ENCODE results near the gene H3-3A.

Gene H3-3A

DNA sequence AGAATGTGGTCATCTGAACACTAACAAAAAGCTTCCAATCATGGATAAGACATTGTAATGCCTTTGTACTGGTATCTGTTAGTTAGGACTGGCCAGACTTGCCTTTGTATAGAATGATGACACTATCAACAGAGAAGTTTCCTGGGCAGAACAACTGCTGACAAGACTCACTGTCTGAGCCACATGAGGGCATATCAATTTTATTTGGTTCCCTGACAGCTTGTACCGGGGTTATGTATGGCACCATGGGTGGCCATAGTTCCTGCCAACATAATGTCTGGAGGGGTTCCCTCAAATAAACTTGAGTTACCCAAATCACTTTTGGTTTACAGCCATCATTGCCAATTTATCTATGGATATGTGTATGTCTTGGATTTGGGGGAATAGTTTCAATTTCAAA is 13.6 kb upstream of the H3-3A start:
- no peak for DNase-seq
- in situ Hi-C loops (cut with HindIII; ENCODE audit: low pct_ligation_motif_present, low pct_unique_long_range_greater_than_20kb, low sequenced_read_pairs): no loop called here

DNA sequence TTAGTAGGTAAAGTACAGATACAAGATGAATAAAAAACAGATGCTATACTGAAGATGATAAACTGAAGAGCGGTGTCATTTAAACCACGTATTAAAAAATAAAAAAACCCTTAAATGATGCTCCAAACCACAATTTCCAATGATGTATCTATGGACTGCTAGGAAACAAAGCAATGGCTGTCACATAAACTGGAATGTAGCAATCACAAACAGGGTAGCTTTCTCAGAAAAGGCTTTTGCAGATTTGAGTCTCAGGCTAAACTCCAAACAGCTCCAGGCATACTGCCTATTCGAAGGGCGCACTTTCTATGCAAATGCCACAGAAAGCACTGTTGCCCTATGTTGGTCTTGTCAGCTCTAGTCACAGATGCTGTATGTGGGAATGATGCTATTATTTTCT is 12.4 kb upstream of the H3-3A start:
- in situ Hi-C loops (cut with HindIII; ENCODE audit: low pct_ligation_motif_present, low pct_unique_long_range_greater_than_20kb, low sequenced_read_pairs): no loop called here
- no peak for DNase-seq

DNA sequence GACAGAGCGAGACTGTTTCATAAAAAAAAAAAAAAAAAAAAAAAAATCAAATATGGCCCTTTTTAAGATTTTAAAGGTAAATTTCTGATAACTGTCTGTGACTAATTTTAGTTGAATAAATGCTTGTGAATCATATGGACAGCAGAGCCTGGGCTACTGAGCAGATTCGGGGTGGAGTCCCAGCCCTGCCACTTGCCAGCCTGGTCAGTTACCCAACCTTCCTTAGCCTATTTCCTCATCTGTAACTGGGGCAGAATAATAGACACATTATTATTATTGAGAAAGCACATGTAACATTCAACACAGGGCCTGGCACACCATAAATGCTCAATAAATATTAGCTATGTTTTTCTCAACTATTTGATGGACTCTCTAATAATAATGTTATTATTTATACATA is 11.2 kb upstream of the H3-3A start:
- in situ Hi-C loops (cut with HindIII; ENCODE audit: low pct_ligation_motif_present, low pct_unique_long_range_greater_than_20kb, low sequenced_read_pairs): no loop called here
- no peak for DNase-seq

DNA sequence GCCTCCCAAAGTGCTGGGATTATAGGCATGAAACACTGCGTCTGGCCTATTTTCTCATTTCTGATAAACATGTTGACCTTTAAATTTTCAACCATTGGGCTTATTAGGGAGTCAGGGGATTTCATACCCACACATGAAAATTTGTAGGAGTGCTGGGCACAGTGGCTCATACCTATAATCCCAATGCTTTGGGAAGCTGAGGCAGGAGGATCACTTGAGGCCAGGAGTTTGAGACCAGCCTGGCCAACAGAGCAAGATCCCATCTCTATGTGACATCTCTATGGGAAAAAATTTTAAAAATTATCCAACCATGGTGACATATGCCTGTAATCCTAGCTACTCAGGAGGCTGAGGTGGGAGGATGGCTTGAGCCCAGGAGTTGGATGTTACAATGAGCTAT is 10.5 kb upstream of the H3-3A start:
- in situ Hi-C loops (cut with HindIII; ENCODE audit: low pct_ligation_motif_present, low pct_unique_long_range_greater_than_20kb, low sequenced_read_pairs): no loop called here
- no peak for DNase-seq

DNA sequence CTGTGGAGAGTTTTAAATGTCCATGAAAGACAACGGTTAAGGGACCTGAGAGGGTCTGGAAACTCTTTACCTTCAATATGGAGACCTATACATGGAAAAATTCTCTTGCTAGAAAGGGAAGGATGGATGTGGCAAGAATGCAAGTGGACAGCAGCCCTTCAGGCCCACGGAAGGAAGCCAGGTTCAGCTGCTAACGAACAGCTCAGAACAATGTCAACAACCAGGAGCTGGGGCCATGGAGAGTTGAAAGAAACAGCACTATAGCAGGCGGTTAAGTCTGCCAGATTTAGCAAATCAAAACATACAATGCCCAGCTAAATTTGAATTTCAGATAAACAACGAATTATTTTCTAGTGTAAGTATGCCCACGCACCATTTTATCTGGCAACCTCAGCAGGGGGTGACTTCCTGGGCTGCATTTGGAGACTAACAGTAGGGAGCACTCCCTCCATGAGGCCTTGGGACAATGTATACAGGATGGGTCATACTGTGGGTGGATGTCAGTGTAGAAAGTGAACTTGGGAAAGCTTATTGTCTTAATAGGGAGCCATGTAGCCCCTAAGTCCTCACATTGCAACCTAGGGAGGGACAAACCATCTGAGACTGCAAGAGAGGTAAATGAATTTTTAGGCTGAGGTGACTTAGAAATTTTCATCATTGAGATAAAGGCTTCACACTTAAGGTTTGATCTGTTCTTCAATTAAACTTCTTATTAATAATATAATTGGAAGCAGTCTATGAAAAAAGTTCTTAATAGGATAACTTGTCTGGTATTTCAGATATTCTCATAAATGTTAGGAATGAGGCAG is 7.8 kb upstream of the H3-3A start:
- in situ Hi-C loops (cut with HindIII; ENCODE audit: low pct_ligation_motif_present, low pct_unique_long_range_greater_than_20kb, low sequenced_read_pairs): no loop called here
- DNase-seq: no peak

DNA sequence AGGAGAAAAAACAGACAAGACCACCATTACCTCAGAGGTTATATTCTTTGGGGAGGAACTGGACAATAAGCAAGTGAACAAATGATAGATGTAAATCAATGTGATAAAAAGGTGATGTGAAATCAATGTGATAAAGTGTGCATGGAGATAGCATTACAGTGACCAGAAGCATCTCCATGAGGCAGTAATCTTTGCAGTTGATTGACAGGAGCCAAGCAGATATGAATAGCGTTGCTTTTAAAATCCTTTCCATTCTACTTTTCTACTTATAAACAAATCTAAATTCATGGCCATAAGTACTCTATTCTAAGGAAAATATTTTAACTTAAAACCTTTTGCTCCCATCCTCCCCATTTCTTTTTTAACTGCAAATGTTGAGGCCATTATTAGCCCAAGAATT is 2.8 kb upstream of the H3-3A start:
- DNase-seq: no peak
- in situ Hi-C loops (cut with HindIII; ENCODE audit: low pct_ligation_motif_present, low pct_unique_long_range_greater_than_20kb, low sequenced_read_pairs): no loop called here

DNA sequence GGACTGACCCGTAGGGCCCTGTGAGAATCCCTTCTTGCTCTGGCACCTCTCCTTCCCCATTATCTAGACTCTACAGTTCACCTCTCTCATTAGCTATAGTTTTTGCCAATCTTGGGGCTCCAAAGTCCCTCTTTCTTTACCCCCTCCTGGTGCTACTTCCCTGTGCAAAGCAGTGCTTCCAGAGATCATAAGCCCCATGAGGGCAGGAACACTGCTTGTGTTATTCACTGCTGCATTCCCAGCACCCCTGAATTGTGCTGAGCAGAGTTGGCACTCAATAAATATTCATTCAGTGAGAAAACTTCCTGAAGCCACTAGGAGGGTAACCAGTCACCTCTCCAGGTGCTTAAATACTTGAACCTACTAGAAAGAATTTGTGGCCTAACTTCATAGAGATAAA is 2.1 kb upstream of the H3-3A start:
- in situ Hi-C loops (cut with HindIII; ENCODE audit: low pct_ligation_motif_present, low pct_unique_long_range_greater_than_20kb, low sequenced_read_pairs): no loop called here
- no peak for DNase-seq

DNA sequence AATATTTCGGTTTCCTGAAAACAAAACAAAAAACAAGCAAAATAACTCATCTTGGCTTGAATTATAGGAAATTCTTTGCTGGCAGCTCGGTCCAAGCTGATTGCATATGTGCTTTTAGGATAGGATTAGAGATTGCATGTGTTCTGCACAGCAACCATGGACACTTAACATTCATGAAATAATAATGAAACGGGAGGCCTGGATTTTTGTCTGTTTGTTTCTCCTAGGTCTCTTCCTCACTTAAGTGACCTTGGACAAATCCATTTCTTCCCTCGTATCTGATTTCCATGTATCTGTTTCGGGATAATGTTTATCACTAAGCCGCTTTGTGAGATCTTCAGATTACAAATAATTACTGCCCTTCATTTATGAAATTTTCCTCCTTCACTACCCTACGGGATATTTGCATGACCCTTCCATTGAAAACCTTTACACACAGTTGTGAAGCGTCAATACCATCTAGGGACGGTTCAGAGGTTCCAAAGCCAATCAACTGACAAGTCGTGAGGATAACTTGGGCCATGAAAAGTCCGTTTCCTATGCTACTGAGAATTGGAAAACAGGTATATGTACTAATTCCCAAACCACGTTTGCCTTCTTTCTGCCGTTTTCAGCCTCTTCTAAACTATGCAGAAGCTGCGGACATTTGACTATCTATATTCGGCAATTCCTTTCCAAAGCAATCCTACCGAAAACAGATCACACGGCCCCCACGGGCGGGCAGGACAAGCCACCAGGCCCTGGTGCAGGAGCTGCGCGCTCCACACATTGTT is 1.3 kb upstream of the H3-3A start:
- no peak for DNase-seq
- in situ Hi-C loops (cut with HindIII; ENCODE audit: low pct_ligation_motif_present, low pct_unique_long_range_greater_than_20kb, low sequenced_read_pairs): no loop called here

DNA sequence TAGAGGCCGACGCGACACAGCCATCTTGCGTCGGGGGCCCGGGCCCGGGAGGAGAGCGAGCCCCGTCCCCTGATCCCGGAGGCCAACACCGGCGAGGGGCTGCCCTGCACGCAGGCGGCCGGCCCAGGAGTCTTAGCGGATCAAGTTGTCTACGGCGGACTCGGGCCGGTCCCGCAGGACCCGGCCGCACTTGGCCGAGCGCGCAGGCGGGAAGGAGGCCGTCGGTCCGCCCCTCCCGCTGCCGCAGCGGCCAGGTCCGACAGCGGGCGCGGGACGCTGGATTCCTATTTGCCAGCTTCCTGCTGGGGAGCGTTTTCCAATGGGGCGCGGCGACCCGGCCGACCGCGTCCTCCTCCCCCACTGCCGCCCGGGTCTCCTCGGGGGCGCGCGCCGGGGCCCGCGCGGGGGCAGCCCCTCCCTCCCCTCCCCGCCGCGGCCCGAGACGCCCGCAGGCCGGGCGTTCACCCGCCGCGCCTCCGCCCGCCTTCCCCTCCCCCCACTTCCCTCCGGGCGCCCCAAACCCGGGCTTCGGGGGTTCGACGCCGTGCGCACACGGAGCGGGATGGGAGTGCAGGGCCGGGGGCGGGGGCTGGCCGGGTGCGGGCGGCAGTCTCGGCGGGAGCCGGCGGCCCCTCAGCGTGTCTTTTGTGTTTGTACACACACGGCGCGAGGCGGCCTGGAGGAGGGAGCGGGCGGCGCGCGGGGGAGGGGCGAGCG is 517 bp upstream of the H3-3A start:
- peak; percentile 88 for DNase-seq

DNA sequence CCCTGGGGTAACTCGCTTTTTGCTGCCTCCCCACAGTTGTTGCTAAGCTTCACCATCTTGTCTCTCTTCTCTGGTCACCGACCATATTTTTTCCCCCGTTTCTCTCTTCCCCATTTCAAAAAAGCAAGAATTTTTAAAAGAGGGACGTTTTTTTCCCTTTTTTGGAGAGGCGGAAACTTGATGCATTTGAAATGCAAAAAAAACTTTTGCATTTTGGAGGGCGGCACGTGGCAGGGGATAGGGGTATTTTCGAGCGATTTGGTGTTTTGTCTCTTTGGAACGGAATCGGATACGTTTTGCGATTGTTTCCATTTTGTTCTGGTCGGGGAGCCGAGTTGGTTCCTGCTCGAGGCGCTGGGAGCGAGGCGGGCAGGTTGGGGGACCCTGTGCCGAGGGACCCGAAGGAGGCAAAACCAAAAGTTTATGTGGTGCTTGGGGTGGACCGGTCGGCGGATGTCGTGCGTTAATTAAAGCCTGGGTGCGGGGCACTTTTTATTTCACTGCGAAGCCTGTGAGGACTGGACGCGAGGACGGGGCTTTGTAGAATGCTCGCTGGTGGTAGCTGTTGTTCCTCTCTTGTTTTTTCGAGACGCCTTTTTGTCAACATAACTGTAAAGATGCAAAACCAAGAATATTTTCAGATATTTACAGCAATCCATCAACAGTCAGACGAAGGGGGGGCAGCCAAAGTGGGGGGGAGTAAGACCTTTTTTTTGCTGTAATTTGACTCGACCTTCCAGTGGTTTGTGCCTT is 884 bp downstream of the H3-3A start:
- in situ Hi-C loops (cut with HindIII; ENCODE audit: low pct_ligation_motif_present, low pct_unique_long_range_greater_than_20kb, low sequenced_read_pairs): no loop called here
- DNase-seq: peak; percentile 54

More for the DNA sequence above, 517 bp upstream of the H3-3A start:
- in situ Hi-C loops (cut with HindIII; ENCODE audit: low pct_ligation_motif_present, low pct_unique_long_range_greater_than_20kb, low sequenced_read_pairs): no loop called here

DNA sequence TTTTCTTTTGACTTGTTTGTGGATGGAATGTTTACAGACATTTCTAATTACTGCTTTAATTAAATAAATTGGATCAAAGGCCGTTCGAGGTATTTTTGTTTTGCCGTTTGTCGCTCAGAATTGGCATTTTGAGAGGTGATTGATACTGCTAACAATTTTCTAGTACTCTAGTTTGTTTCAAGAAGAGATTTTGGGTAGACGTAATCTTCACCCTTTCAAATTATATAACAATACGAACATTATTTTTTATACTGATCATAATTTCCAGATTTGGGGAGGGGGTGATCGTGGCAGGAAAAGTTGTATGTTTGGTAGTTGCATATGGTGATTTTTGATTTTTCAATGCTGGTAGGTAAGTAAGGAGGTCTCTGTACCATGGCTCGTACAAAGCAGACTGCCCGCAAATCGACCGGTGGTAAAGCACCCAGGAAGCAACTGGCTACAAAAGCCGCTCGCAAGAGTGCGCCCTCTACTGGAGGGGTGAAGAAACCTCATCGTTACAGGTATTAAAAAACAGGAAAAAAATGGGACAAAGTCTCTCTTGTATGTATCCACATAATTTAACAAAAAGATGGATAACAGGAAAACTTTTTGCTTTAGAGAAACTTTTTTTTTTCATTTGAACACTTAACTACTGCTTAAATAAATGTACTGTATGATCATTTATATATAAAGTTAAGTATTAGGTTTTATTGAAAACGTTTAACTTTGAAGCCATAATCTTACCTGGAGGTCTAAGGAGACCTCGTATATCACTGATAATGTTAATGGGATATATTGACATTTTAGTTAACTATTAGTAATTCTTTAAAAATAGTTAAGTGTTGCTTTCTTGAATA is 1.7 kb downstream of the H3-3A start:
- in situ Hi-C loops (cut with HindIII; ENCODE audit: low pct_ligation_motif_present, low pct_unique_long_range_greater_than_20kb, low sequenced_read_pairs): no loop called here
- peak; percentile 55 for DNase-seq

DNA sequence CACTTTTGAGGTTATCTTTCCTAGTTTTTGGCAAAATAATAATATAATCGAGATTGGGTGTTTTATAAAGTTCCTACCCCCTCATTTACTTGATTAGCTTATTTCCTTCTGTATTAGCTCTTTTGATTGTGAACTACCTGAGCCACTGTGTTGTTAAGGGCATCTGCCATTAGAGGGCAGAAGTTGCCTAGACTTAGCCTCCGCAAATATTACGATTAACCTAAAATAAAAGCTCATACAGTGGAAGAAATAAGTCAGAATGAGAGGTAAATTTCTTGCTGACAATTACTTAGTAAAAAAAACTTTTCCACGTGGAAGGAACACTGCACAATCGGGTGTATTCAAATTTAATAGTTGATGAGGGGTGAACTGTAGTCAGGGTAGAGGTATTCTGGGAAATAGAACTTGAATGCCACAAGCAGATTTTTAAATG is 2.3 kb downstream of the H3-3A start:
- in situ Hi-C loops (cut with HindIII; ENCODE audit: low pct_ligation_motif_present, low pct_unique_long_range_greater_than_20kb, low sequenced_read_pairs): no loop called here
- DNase-seq: peak; percentile 67

DNA sequence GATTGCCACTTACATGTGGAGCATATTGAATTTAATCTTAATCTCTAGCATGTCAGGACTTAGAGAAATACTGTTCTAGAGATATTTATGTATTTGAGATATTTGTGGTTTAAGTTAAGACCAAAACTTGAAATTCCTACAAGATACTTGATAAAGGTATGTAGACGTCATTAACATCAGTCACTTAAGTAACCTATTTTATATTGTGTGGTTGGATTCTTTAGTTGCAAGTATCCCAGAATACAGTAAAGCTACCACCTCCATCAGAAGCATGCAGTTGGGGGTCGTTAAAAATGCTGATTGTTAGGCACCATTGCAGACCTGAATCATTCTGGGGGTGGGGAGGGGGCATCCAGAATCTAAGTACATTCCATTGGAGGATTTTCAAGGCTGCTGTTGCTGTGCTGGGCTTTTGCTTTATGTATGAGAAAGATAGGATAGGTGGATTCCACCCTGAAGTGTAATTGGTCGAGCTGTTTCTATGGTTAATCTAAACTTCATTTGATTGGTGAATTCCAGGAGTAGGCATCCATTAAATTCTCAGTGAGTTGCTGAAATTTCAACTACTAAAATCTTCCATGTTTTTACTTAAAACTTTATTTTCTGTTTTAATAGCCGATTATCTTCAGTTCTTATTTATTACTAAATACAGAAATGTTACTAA is 4.0 kb downstream of the H3-3A start:
- no peak for DNase-seq
- in situ Hi-C loops (cut with HindIII; ENCODE audit: low pct_ligation_motif_present, low pct_unique_long_range_greater_than_20kb, low sequenced_read_pairs): no loop called here

DNA sequence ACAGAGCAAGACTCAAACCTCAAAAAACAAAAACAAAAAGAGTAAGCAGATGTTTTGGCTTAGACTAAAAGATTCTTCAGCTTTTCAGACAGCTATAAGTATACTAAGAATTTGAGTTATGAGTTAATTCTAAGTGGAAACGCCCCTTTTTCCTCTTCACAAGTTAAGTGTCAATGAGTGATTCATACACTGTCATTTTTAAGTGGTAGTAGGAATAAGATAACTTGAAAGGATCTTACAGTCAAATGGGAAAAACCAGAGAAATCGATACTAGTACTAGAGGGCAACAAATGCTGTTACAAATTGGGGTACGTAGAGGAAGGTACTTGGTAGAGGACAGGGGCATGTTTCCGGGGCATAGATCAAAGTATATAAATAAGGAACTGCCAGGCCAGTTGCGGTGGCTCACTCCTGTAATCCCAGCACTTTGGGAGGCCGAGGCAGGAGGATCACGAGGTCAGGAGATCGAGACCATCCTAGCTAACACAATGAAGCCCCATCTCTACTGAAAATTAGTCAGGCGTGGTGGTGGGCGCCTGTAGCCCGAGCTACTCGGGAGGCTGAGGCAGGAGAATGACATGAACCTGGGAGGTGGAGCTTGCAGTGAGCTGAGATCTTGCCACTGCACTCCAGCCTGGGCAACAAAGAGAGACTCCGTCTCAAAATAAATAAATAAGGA is 7.4 kb downstream of the H3-3A start:
- in situ Hi-C loops (cut with HindIII; ENCODE audit: low pct_ligation_motif_present, low pct_unique_long_range_greater_than_20kb, low sequenced_read_pairs): no loop called here
- DNase-seq: no peak

DNA sequence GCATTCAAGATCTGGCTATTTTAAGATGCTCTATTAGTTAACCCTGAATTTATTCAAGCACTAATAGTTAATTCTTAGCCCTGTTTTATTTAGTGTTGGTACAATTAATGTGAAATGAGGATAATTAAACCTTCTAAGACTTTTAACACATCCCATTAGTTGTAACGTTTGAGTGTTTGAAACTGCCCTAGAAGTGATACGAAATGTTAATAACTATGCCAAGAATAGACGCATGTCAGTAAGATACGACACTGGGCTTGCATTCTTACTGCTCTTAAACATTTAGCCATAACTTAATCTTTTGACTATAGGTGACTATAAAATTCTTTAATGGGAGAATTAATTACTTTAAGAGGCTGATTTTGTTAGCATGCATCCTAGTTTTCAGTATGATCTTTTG is 9.8 kb downstream of the H3-3A start:
- in situ Hi-C loops (cut with HindIII; ENCODE audit: low pct_ligation_motif_present, low pct_unique_long_range_greater_than_20kb, low sequenced_read_pairs): no loop called here
- DNase-seq: no peak

DNA sequence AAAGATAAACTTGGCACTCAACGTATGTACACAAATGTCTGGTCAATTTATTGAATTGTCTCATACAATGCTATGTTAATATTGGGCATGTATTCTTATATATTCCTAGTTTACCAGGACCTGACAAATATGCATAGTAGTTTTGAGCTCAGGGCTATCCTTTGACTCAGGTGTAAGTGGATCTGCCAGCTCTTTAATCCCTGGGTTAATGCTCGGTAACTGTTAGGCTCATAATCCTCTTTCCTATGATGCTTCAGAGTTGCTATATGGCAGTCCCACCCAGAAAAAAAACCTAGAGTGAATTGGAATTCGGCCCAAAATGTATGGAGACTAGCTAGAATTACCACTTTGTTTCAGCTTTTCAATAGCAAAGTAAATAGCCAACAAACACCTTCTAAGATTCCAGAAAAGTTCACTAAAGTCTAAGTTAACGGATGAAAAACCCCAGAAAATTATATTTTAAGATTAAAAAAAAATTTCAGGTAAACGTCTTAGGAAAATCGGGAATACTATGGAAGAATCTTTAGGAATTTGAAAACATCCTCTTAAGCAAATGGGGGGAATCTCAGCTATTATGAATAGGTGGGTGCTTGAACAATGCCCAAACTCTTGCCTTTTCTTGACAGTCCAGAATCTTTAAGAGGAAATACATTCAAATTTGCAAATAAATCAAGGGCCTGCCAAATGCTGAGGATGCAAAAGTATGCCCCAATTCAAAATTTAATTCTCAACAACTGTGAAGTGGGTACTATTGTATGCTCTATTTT is 10.9 kb downstream of the H3-3A start:
- DNase-seq: no peak
- in situ Hi-C loops (cut with HindIII; ENCODE audit: low pct_ligation_motif_present, low pct_unique_long_range_greater_than_20kb, low sequenced_read_pairs): no loop called here

Data from ACHN (cell line).